SK-N-SH (cell line): ENCODE data around the gene C19orf53. TPM values are rescaled to one million over a fixed set of nuclear protein-coding genes. Genes with fewer than 3 reads are reported as not detected.

Experiments used
- CTCF ChIA-PET: fragments of 300-600, 350-600 bp; formaldehyde crosslinking; extraction: SDS; loops from one replicate; lab custom pipeline; 2021; lab: Yijun Ruan, JAX
- POLR2A ChIA-PET: fragments of 350-600 bp; sonication (Branson Sonifier 250); formaldehyde crosslinking; extraction: SDS; loops from one replicate; lab custom pipeline; 2020; ENCODE audit warnings: antibody characterized with exemption, inconsistent platforms; lab: Yijun Ruan, JAX
- DNase-seq: peaks from one replicate; pipeline ENCODE4 v3.0.0; 2012
- H2AFZ ChIP-seq: fragments of 200-600 bp; sonication (generic); 2 replicates; pipeline ENCODE4 v1.8.1; 2016; ENCODE audit warnings: antibody characterized with exemption, mild to moderate bottlenecking, low read depth
- H3F3A ChIP-seq: fragments of 200-600 bp; sonication (generic); replicated peaks from 2 replicates; pipeline ENCODE3; 2016; ENCODE audit warnings: antibody characterized with exemption, mild to moderate bottlenecking; ENCODE audit not compliant: insufficient read depth
- H3K27ac ChIP-seq, 2 experiments: fragments of 200-500 bp in 1 of 2; fragments of 200-600 bp in 1 of 2; sonication (Bioruptor generic) in 1 of 2; sonication (generic), shearing (Covaris generic) in 1 of 2; 2 replicates each; pipeline versions ENCODE4 v1.5.1 to v1.6.1; 2014 to 2016; ENCODE audit warnings: low read depth in 2 of 2, inconsistent platforms in 1 of 2, low read length in 1 of 2, mild to moderate bottlenecking in 1 of 2, mixed read lengths in 1 of 2
- H3K27me3 ChIP-seq: fragments of 200-600 bp; sonication (generic), shearing (Covaris generic); 2 replicates; pipeline ENCODE4 v1.6.1; 2016; ENCODE audit warnings: mixed run types; ENCODE audit not compliant: insufficient read depth
- H3K36me3 ChIP-seq, 2 experiments: fragments of 200-500 bp in 1 of 2; fragments of 200-600 bp in 1 of 2; sonication (Bioruptor generic) in 1 of 2; sonication (generic) in 1 of 2; replicated peaks in 1 of 2; 2 replicates each; pipeline versions ENCODE3 to v1.5.1; 2014 to 2016; ENCODE audit warnings: low read length in 1 of 2, mild to moderate bottlenecking in 1 of 2; ENCODE audit not compliant: insufficient read depth in 2 of 2, control insufficient read depth in 1 of 2
- H3K4me1 ChIP-seq, 2 experiments: fragments of 200-500 bp in 1 of 2; fragments of 200-600 bp in 1 of 2; sonication (Bioruptor generic) in 1 of 2; sonication (generic), shearing (Covaris generic) in 1 of 2; 2 replicates each; pipeline versions ENCODE4 v1.5.1 to v1.6.1; 2014 to 2016; ENCODE audit warnings: low read depth in 1 of 2, low read length in 1 of 2, mixed run types in 1 of 2; ENCODE audit not compliant: insufficient read depth in 2 of 2, control insufficient read depth in 1 of 2
- H3K4me2 ChIP-seq: fragments of 200-600 bp; sonication (generic), shearing (Covaris generic); 2 replicates; pipeline ENCODE4 v1.6.1; 2017; ENCODE audit warnings: mixed run types
- H3K4me3 ChIP-seq, 2 experiments: fragments of 200-500 bp in 1 of 2; fragments of 200-600 bp in 1 of 2; sonication (Bioruptor generic) in 1 of 2; sonication (generic), shearing (Covaris generic) in 1 of 2; 2 replicates each; pipeline versions ENCODE4 v1.5.1 to v1.8.1; 2014 to 2016; ENCODE audit warnings: low read depth in 2 of 2, inconsistent platforms in 1 of 2, low read length in 1 of 2, mild to moderate bottlenecking in 1 of 2, mixed read lengths in 1 of 2, moderate library complexity in 1 of 2
- H3K79me2 ChIP-seq: fragments of 200-600 bp; sonication (generic); 2 replicates; pipeline ENCODE4 v1.8.1; 2017; ENCODE audit warnings: mild to moderate bottlenecking; ENCODE audit not compliant: insufficient read depth
- H3K9ac ChIP-seq: fragments of 200-600 bp; sonication (generic); 2 replicates; pipeline ENCODE4 v1.6.1; 2017; ENCODE audit warnings: mixed run types
- H3K9me2 ChIP-seq: fragments of 200-600 bp; sonication (generic); 2 replicates; pipeline ENCODE4 v1.6.1; 2017; ENCODE audit warnings: mixed run types
- H3K9me3 ChIP-seq: fragments of 200-600 bp; sonication (generic); 2 replicates; pipeline ENCODE4 v1.6.1; 2017; ENCODE audit warnings: mixed run types, mild to moderate bottlenecking, moderate library complexity
- H4K20me1 ChIP-seq: fragments of 200-600 bp; sonication (generic); 2 replicates; pipeline ENCODE4 v1.6.1; 2017; ENCODE audit warnings: mild to moderate bottlenecking, mixed run types; ENCODE audit not compliant: insufficient read depth
- CHD2 ChIP-seq: fragments of 150-350 bp; IDR thresholded peaks from 2 replicates; pipeline ENCODE4 v1.6.1; 2018; ENCODE audit warnings: low read length; ENCODE audit not compliant: partially characterized antibody
- EP300 ChIP-seq, 2 experiments: IDR thresholded peaks; 2 replicates each; pipeline versions ENCODE4 v1.4.0 to v1.6.1; 2012; ENCODE audit warnings: borderline replicate concordance in 1 of 2, low read depth in 1 of 2, low read length in 1 of 2
- EZH2phosphoT487 ChIP-seq: fragments of 200-600 bp; sonication (generic); IDR thresholded peaks from 2 replicates; pipeline ENCODE4 v1.6.1; 2017; ENCODE audit warnings: low read depth, mixed run types, mild to moderate bottlenecking, antibody characterized with exemption, moderate library complexity, borderline replicate concordance
- FOSL2 ChIP-seq: IDR thresholded peaks from 2 replicates; pipeline ENCODE4 v1.4.0; 2012; ENCODE audit warnings: low read depth, mild to moderate bottlenecking, moderate library complexity, borderline replicate concordance
- GATA2 ChIP-seq: sonication (generic); formaldehyde crosslinking; IDR thresholded peaks from 2 replicates; pipeline ENCODE4 v1.5.0; 2020; ENCODE audit warnings: mild to moderate bottlenecking, missing genetic modification reagents
- JUND ChIP-seq: IDR thresholded peaks from 2 replicates; pipeline ENCODE4 v1.4.0; 2012
- NFIC ChIP-seq: IDR thresholded peaks from 2 replicates; pipeline ENCODE4 v1.4.0; 2012; ENCODE audit warnings: borderline replicate concordance
- RAD21 ChIP-seq: IDR thresholded peaks from 2 replicates; pipeline ENCODE4 v1.6.1; 2012; ENCODE audit warnings: mild to moderate bottlenecking, low read length
- RCOR1 ChIP-seq: fragments of 150-350 bp; IDR thresholded peaks from 2 replicates; pipeline ENCODE4 v1.6.1; 2017; ENCODE audit warnings: antibody characterized with exemption, low read length
- RXRA ChIP-seq: IDR thresholded peaks from 2 replicates; pipeline ENCODE4 v1.4.0; 2012; ENCODE audit warnings: low read depth, mild to moderate bottlenecking, borderline replicate concordance
- SIN3A ChIP-seq: IDR thresholded peaks from 2 replicates; pipeline ENCODE4 v1.6.1; 2012; ENCODE audit warnings: low read depth, mild to moderate bottlenecking, low read length, moderate library complexity, borderline replicate concordance
- SMC3 ChIP-seq: IDR thresholded peaks from 2 replicates; pipeline ENCODE4 v1.6.1; 2012; ENCODE audit warnings: low read depth, low read length, improper control_type of control experiment
- TAF1 ChIP-seq: IDR thresholded peaks from 2 replicates; pipeline ENCODE4 v1.6.1; 2012; ENCODE audit warnings: low read depth, mild to moderate bottlenecking, low read length, moderate library complexity, borderline replicate concordance
- TCF12 ChIP-seq: IDR thresholded peaks from 2 replicates; pipeline ENCODE4 v1.4.0; 2012
- WGBS: methylation state at CpG from one replicate; pipeline ENCODE4 v1.1.6; 2017; ENCODE audit warnings: low lambda C conversion rate; 5-methylcytosine and 5-hydroxymethylcytosine counted together
- polyA plus RNA-seq, 3 experiments: library from polyadenylated mRNA; depleted of rRNA; stranded (reverse); fragments of >200 nt; gene quantifications; 2 replicates each; pipeline ENCODE4 v1.2.3, GENCODE V29; 2012
- TF ChIP-seq, protein P1 (sequence below): fragments of 200-600 bp; sonication (generic); IDR thresholded peaks from 2 replicates; pipeline ENCODE4 v1.6.1; 2017; ENCODE audit warnings: antibody characterized with exemption, mild to moderate bottlenecking, moderate library complexity
- TF ChIP-seq, protein P2 (sequence below): IDR thresholded peaks from 2 replicates; pipeline ENCODE4 v1.4.0; 2012; ENCODE audit warnings: low read depth, borderline replicate concordance
- TF ChIP-seq, protein P3 (sequence below): IDR thresholded peaks from 2 replicates; pipeline ENCODE4 v1.4.0; 2012; ENCODE audit warnings: low read depth

The C19orf53 gene
- polyA plus RNA-seq, 1 of the 3 experiments (the other 2 are of a cell fraction), result 554 TPM

DNA sequence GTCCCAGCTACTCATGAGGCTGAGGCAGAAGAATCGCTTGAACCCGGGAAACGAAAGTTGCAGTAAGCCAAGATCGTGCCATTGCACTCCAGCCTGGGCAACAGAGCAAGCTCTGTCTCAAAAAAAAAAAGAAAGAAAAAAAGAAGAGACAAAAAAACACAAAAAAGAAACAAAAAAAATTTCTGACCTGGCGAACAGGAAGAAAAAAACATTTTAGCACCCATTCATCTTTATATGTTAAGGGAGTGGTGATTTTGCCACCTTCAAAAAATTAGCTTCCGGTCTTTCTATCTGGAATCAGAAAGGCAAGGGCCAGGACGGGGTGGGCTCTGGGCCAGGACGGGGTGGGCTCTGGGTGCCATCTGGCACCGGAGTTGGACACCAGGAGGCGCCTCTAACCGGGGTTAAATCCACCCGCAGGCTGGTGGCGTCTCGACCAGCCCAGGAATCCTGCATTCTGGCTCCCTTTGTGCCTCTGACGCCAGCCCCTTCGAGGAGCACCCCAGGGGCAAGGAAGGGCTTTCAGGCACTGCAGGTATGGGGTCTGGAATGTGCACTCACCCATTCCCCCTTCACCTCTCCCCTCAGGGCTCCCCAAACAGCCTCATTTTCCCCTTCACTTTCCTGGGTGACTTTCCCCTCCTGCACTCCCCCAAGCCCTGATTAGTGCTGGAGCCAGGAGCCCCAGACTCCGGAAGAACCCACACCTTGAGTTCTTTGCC, 10.6 kb downstream of the C19orf53 start:
- Histone ChIP-seq H3K79me2 (no peaks in the 10 kb centered on the region), H2AFZ (peak overlapping the region; percentile 65), H3K4me3 (no peak overlapping the region), H3K4me2 (peak overlapping the region; percentile 41; the same call in 1 of the 2 replicates), H3F3A (peaks cover 34% of the 10 kb centered on the region), H3K27ac (peak overlapping the region; percentile 20 to 36; a peak in 2 of 4 replicates), H3K36me3 (peaks cover 0 to 2% of the 10 kb centered on the region in 2 experiments), H3K27me3 (no peaks in the 10 kb centered on the region), H3K9me3 (no peaks in the 10 kb centered on the region), H3K9me2 (no peaks in the 10 kb centered on the region), H3K9ac (peak overlapping the region; percentile 31; the same call in 1 of the 2 replicates), H4K20me1 (no peaks in the 10 kb centered on the region), H3K4me1 (peaks cover 5 to 30% of the 10 kb centered on the region in 2 experiments; a peak in 3 of 4 replicates)
- no peak for TF ChIP-seq EZH2phosphoT487
- TF ChIP-seq, protein P1, sequence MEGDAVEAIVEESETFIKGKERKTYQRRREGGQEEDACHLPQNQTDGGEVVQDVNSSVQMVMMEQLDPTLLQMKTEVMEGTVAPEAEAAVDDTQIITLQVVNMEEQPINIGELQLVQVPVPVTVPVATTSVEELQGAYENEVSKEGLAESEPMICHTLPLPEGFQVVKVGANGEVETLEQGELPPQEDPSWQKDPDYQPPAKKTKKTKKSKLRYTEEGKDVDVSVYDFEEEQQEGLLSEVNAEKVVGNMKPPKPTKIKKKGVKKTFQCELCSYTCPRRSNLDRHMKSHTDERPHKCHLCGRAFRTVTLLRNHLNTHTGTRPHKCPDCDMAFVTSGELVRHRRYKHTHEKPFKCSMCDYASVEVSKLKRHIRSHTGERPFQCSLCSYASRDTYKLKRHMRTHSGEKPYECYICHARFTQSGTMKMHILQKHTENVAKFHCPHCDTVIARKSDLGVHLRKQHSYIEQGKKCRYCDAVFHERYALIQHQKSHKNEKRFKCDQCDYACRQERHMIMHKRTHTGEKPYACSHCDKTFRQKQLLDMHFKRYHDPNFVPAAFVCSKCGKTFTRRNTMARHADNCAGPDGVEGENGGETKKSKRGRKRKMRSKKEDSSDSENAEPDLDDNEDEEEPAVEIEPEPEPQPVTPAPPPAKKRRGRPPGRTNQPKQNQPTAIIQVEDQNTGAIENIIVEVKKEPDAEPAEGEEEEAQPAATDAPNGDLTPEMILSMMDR, result peak; percentile 74
- TF ChIP-seq SMC3, result peak; percentile 88
- TF ChIP-seq RAD21, result peak; percentile 82
- TF ChIP-seq NFIC, result peak; percentile 68; the same call in 1 of the 2 replicates
- peak; percentile 26; the same call in 1 of the 2 replicates for TF ChIP-seq TCF12
- TF ChIP-seq, protein P2, sequence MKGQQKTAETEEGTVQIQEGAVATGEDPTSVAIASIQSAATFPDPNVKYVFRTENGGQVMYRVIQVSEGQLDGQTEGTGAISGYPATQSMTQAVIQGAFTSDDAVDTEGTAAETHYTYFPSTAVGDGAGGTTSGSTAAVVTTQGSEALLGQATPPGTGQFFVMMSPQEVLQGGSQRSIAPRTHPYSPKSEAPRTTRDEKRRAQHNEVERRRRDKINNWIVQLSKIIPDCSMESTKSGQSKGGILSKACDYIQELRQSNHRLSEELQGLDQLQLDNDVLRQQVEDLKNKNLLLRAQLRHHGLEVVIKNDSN, result no peak
- TF ChIP-seq SIN3A, result 0 out of 2 replicates have a peak, but pooled peaks have one; percentile 26
- POLR2A ChIA-PET, result interaction anchor here (1.3 kb wide), 1 partner anchor 10 kb away, joined by 4 read pairs; the partner anchor contains the start of gene C19orf53
- 48% methylated on average over 11 of the region's 17 CpGs for WGBS
- DNase-seq, result peak; percentile 90
- CTCF ChIA-PET, result interaction anchor here (0.6 to 6.7 kb wide), 20 partner anchors 10 to 289 kb away, joined by 3 to 133 read pairs (median 6); partner anchors contain the start of genes C19orf53 and ZSWIM4

DNA sequence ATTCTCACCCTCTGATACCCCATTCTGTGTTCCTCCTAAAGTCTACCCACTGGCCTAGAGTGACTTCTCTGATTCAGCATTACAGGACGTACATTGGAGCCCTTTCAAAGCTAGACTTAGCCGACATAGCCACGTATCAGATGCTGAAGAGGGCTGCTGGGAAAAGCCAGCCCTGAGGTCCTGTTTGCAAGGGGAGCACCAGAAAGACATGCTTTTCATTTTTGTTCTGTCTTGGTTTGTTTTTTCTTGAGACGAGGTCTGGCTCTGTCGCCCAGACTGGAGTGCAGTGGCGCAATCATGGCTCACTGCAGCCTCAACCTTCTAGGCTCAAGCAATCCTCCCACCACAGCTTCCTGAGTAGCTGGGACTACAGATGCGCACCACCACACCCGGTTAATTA, 14.7 kb downstream of the C19orf53 start:
- 72% methylated on average over 8 of the region's 8 CpGs for WGBS
- Histone ChIP-seq H3K9me2 (no peaks in the 10 kb centered on the region), H4K20me1 (no peaks in the 10 kb centered on the region), H3K4me1 (peaks cover 5 to 23% of the 10 kb centered on the region in 2 experiments; a peak in 3 of 4 replicates), H3K9ac (no peak overlapping the region), H3K36me3 (no peaks in the 10 kb centered on the region), H3K4me2 (no peak overlapping the region), H3K79me2 (peaks cover 5% of the 10 kb centered on the region; the same call in 1 of the 2 replicates), H3K27me3 (no peaks in the 10 kb centered on the region), H3K27ac (peak overlapping the region in 1 of 2 experiments; percentile 16; a peak in 1 of 4 replicates), H3F3A (peaks cover 4% of the 10 kb centered on the region), H2AFZ (no peak overlapping the region), H3K9me3 (no peaks in the 10 kb centered on the region), H3K4me3 (no peak overlapping the region)
- CTCF ChIA-PET, result interaction anchor here (0.6 to 2.7 kb wide), 3 partner anchors 51 to 74 kb away, joined by 3 to 16 read pairs (median 3); no protein-coding TSS in a partner anchor
- TF ChIP-seq GATA2, result no peak
- TF ChIP-seq RAD21, result no peak
- TF ChIP-seq EP300 (IDR thresholded peaks at IDR 0.05; ENCODE audit: borderline replicate concordance in 1 of 2, low read depth in 1 of 2, low read length in 1 of 2), result no peak
- TF ChIP-seq, protein P3, sequence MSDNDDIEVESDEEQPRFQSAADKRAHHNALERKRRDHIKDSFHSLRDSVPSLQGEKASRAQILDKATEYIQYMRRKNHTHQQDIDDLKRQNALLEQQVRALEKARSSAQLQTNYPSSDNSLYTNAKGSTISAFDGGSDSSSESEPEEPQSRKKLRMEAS, result no peak
- TF ChIP-seq FOSL2, result no peak
- TF ChIP-seq, protein P1, result no peak
- TF ChIP-seq JUND, result no peak
- no peak for TF ChIP-seq TAF1
- no peak for TF ChIP-seq TCF12
- no peak for TF ChIP-seq CHD2
- TF ChIP-seq, protein P2, result no peak
- no peak for TF ChIP-seq RXRA
- no peak for TF ChIP-seq RCOR1
- no peak for TF ChIP-seq NFIC
- POLR2A ChIA-PET, result no interaction called here
- DNase-seq, result no peak
